Activated CD8-positive, alpha-beta T cell treated with anti-CD3 and anti-CD28 coated beads for 36 hours (primary cell): ENCODE results near the gene FAAH. TPM values are rescaled to one million over a fixed set of nuclear protein-coding genes. Genes with fewer than 3 reads are reported as not detected.

Source experiments
- ATAC-seq: fragments of 200-7000 bp; cut with Tn5 transposase; one replicate; pipeline ENCODE4 v1.10.0; 2021; ENCODE audit warnings: mild to moderate bottlenecking, moderate library complexity
- CTCF ChIA-PET: fragments of 350-600 bp; sonication (Branson Sonifier 250); formaldehyde crosslinking; loops from one replicate; lab custom pipeline; 2021; ENCODE audit warnings: antibody characterized with exemption; lab: Charles Lee
- POLR2A ChIA-PET: fragments of 350-600 bp; sonication (Branson Sonifier 250); formaldehyde crosslinking; loops from one replicate; lab custom pipeline; 2021; ENCODE audit warnings: antibody characterized with exemption; lab: Charles Lee
- DNase-seq: peaks from one replicate; pipeline ENCODE4 v3.0.0-alpha.2; 2020
- H3K27ac Mint-ChIP-seq: one replicate; pipeline ENCODE4 v1.8.0; 2021; ENCODE audit warnings: mild to moderate bottlenecking, mixed read lengths
- H3K27me3 Mint-ChIP-seq: one replicate; pipeline ENCODE4 v1.8.0; 2021; ENCODE audit warnings: mixed read lengths
- H3K36me3 Mint-ChIP-seq: one replicate; pipeline ENCODE4 v1.8.0; 2021; ENCODE audit warnings: low read depth, mixed read lengths
- H3K4me1 Mint-ChIP-seq: one replicate; pipeline ENCODE4 v1.8.0; 2021; ENCODE audit warnings: low read depth, mixed read lengths
- H3K4me3 Mint-ChIP-seq: one replicate; pipeline ENCODE4 v1.8.0; 2021; ENCODE audit warnings: mild to moderate bottlenecking, moderate library complexity, mixed read lengths
- H3K9me3 Mint-ChIP-seq: one replicate; pipeline ENCODE4 v1.8.0; 2021; ENCODE audit warnings: mixed read lengths
- CTCF ChIP-seq: fragments of 200-600 bp; IDR thresholded peaks from one replicate; pipeline ENCODE4 v1.8.0; 2022; ENCODE audit warnings: antibody characterized with exemption, mild to moderate bottlenecking
- intact Hi-C: fragments of 100-400 bp; cut with micrococcal nuclease; formaldehyde crosslinking; loops from one replicate; pipeline ENCODE4 v1.10.0; 2022
- total RNA-seq, 2 experiments: library from RNA; stranded (reverse); gene quantifications; one replicate each; pipeline ENCODE4 v1.2.3, GENCODE V29; 2021

FAAH gene
- total RNA-seq, 2 experiments from 2014 or later, result 3.0 to 4.7 TPM

- intact Hi-C loops, result no loop called here
- ATAC-seq, result no peak
- CTCF ChIA-PET, result no interaction called here
- no peaks in the 10 kb centered on the region for H3K36me3 Mint-ChIP-seq
- DNase-seq, result no peak
- H3K4me3 Mint-ChIP-seq, result no peak overlapping the region
- H3K9me3 Mint-ChIP-seq, result no peaks in the 10 kb centered on the region
- peaks cover 3% of the 10 kb centered on the region for H3K4me1 Mint-ChIP-seq
- no peak overlapping the region for H3K27ac Mint-ChIP-seq
- POLR2A ChIA-PET, result no interaction called here
- TF ChIP-seq CTCF, result no peak
- H3K27me3 Mint-ChIP-seq, result peaks cover 29% of the 10 kb centered on the region
These were observed 67.1 kb downstream of the FAAH start for GRCh38 chr1:46461017-46461808.

- intact Hi-C loops, result no loop called here
- Mint-ChIP-seq H3K36me3 (no peaks in the 10 kb centered on the region), H3K27me3 (peaks cover 33% of the 10 kb centered on the region), H3K4me3 (no peak overlapping the region), H3K27ac (no peak overlapping the region), H3K4me1 (peaks cover 5% of the 10 kb centered on the region), H3K9me3 (no peaks in the 10 kb centered on the region)
- TF ChIP-seq CTCF, result no peak
- DNase-seq (no peak), ATAC-seq (no peak)
- POLR2A ChIA-PET, result no interaction called here
- CTCF ChIA-PET, result no interaction called here
These were observed 67.8 kb downstream of the FAAH start for GRCh38 chr1:46461809-46462448.

Other genes starting within 250 kb of the FAAH start
- not detected for gene TSPAN1, start 219.2 kb upstream of the FAAH start, total RNA-seq
- gene P3R3URF, start 217.8 kb upstream of the FAAH start, total RNA-seq, result not detected
- gene POMGNT1, start 195.9 kb upstream of the FAAH start, total RNA-seq, result 10 to 100 TPM; 25.4 to 28.1 TPM
- under 1 TPM in 1 of 2 experiments, not detected in 1; 0.18 TPM for gene LURAP1, start 191.0 kb upstream of the FAAH start, total RNA-seq
- gene RAD54L, start 146.6 kb upstream of the FAAH start, total RNA-seq, result 10 to 100 TPM; 64.6 to 65.1 TPM
- gene LRRC41, start 90.7 kb upstream of the FAAH start, total RNA-seq, result 10 to 100 TPM; 32.1 to 32.2 TPM
- 100 to 1,000 TPM; 391 to 396 TPM for gene UQCRH, start 90.6 kb upstream of the FAAH start, total RNA-seq
- gene NSUN4, start 53.5 kb upstream of the FAAH start, total RNA-seq, result 10 to 100 TPM; 28.5 to 29.3 TPM
- gene DMBX1, start 95.5 kb downstream of the FAAH start, total RNA-seq, result under 1 TPM in 1 of 2 experiments, not detected in 1; 0.09 TPM
- not detected for gene KNCN, start 157.3 kb downstream of the FAAH start, total RNA-seq
- gene MKNK1, start 210.0 kb downstream of the FAAH start, total RNA-seq, result 10 to 100 TPM; 31.1 to 35.5 TPM
- 1 to 10 TPM; 6.3 to 8.7 TPM for gene MOB3C, start 222.5 kb downstream of the FAAH start, total RNA-seq